IMR-90 (cell line): Measurements from ENCODE around the gene RPS2.

Experiments
- FOS ChIP-seq: fragments of 150-350 bp; IDR thresholded peaks from 2 replicates; pipeline ENCODE4 v1.6.1; 2016; ENCODE audit warnings: low read depth, low read length
- POLR2A ChIP-seq: IDR thresholded peaks from 2 replicates; pipeline ENCODE4 v1.6.1; 2012; ENCODE audit warnings: mild to moderate bottlenecking, low read depth, low read length
- RCOR1 ChIP-seq: IDR thresholded peaks from 2 replicates; pipeline ENCODE4 v1.6.1; 2012; ENCODE audit warnings: mild to moderate bottlenecking, low read length, improper control_type of control experiment; ENCODE audit not compliant: insufficient replicate concordance
- RFX5 ChIP-seq: IDR thresholded peaks from 2 replicates; pipeline ENCODE4 v1.8.0; 2012; ENCODE audit warnings: low read depth, mild to moderate bottlenecking, low read length, moderate library complexity
- SMC3 ChIP-seq: fragments of 150-350 bp; IDR thresholded peaks from 2 replicates; pipeline ENCODE4 v1.6.1; 2016; ENCODE audit warnings: low read depth, mild to moderate bottlenecking, antibody characterized with exemption, low read length, moderate library complexity
- TF ChIP-seq, protein P1 (sequence below): conservative IDR thresholded peaks from 2 replicates; pipeline ENCODE4 v1.5.1; 2012; ENCODE audit warnings: mild to moderate bottlenecking, low read depth, low read length, improper control_type of control experiment
- TF ChIP-seq, protein P2 (sequence below): fragments of 150-350 bp; IDR thresholded peaks from 2 replicates; pipeline ENCODE4 v1.6.1; 2016; ENCODE audit warnings: low read depth, mild to moderate bottlenecking, low read length, moderate library complexity, borderline replicate concordance
- TF ChIP-seq, protein P3 (sequence below): fragments of 150-350 bp; IDR thresholded peaks from 2 replicates; pipeline ENCODE4 v1.6.1; 2017; ENCODE audit warnings: mild to moderate bottlenecking, antibody characterized with exemption, low read length, low read depth

DNA sequence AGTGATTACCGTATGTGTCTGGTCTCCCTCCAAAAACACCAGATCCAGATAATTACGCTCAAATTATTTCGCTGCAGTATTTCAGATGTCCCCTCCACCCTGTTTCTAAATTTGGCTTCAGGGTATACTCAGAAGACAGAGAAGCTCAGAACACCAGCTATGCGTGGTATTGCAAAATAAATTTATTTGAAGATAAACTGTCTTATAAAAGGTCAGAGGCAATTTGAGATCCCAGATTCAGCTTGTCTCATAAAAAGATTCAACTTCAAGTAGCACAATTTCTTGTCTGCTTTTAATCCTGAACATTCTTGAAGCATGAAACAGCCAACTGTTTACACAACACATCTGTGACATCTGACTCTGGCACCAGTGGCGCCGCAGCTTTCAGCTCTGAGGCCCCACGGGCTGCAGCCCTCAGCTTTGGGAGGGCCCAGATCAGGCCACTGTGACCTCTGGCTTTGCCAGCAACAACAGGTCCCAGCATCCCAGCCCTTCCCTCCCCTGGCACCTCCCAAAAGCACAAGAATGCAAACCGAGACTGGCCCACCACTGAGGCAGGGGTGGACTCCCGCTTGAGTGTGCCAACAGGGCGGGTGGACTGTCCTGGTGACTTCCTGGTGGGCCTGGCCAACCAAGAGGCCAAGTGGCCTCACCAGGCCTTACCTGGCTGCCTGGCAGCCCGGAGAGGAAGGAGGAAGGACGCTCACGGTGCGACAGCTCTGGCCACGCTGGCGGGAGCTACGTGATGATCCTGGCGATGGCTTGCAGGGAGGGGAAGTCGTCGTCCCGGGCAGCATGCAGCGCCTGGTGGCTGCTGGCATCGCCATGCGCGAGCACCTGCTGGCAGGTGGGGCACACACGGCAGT is 33.1 kb upstream of the RPS2 start:
- TF ChIP-seq SMC3 (no peak), RFX5 (no peak), FOS (no peak), RCOR1 (no peak), POLR2A (no peak)
- TF ChIP-seq, protein P1, sequence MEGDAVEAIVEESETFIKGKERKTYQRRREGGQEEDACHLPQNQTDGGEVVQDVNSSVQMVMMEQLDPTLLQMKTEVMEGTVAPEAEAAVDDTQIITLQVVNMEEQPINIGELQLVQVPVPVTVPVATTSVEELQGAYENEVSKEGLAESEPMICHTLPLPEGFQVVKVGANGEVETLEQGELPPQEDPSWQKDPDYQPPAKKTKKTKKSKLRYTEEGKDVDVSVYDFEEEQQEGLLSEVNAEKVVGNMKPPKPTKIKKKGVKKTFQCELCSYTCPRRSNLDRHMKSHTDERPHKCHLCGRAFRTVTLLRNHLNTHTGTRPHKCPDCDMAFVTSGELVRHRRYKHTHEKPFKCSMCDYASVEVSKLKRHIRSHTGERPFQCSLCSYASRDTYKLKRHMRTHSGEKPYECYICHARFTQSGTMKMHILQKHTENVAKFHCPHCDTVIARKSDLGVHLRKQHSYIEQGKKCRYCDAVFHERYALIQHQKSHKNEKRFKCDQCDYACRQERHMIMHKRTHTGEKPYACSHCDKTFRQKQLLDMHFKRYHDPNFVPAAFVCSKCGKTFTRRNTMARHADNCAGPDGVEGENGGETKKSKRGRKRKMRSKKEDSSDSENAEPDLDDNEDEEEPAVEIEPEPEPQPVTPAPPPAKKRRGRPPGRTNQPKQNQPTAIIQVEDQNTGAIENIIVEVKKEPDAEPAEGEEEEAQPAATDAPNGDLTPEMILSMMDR = no peak
- TF ChIP-seq, protein P2, sequence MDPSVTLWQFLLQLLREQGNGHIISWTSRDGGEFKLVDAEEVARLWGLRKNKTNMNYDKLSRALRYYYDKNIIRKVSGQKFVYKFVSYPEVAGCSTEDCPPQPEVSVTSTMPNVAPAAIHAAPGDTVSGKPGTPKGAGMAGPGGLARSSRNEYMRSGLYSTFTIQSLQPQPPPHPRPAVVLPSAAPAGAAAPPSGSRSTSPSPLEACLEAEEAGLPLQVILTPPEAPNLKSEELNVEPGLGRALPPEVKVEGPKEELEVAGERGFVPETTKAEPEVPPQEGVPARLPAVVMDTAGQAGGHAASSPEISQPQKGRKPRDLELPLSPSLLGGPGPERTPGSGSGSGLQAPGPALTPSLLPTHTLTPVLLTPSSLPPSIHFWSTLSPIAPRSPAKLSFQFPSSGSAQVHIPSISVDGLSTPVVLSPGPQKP = no peak
- TF ChIP-seq, protein P3, sequence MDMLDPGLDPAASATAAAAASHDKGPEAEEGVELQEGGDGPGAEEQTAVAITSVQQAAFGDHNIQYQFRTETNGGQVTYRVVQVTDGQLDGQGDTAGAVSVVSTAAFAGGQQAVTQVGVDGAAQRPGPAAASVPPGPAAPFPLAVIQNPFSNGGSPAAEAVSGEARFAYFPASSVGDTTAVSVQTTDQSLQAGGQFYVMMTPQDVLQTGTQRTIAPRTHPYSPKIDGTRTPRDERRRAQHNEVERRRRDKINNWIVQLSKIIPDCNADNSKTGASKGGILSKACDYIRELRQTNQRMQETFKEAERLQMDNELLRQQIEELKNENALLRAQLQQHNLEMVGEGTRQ = no peak
